Retinal pigment epithelial cell (primary cell): ENCODE results near the gene CELSR1.

ENCODE experiments used
- DNase-seq: peaks from one replicate; pipeline ENCODE4 v3.0.0-alpha.2; 2010; ENCODE audit warnings: low read depth
- H3K4me3 ChIP-seq: 2 replicates; pipeline ENCODE4 v1.5.1; 2011; ENCODE audit warnings: mild to moderate bottlenecking, low read length, control low read depth, moderate library complexity
- CTCF ChIP-seq: conservative IDR thresholded peaks from 2 replicates; pipeline ENCODE4 v1.5.1; 2011; ENCODE audit warnings: low read depth, low read length, control low read depth, inconsistent platforms

The CELSR1 gene

GRCh38 chr22:46537946-46538813, 760 bp upstream of the CELSR1 start:
- DNase-seq = no peak
- peak overlapping the region; percentile 53 for H3K4me3 ChIP-seq
- TF ChIP-seq CTCF = peak; percentile 25

GRCh38 chr22:46536537-46537224, 739 bp downstream of the CELSR1 start:
- no peak for DNase-seq
- no peak overlapping the region for H3K4me3 ChIP-seq
- TF ChIP-seq CTCF = no peak

GRCh38 chr22:46535876-46536536, 1.4 kb downstream of the CELSR1 start:
- no peak for DNase-seq
- no peak overlapping the region for H3K4me3 ChIP-seq

DNA sequence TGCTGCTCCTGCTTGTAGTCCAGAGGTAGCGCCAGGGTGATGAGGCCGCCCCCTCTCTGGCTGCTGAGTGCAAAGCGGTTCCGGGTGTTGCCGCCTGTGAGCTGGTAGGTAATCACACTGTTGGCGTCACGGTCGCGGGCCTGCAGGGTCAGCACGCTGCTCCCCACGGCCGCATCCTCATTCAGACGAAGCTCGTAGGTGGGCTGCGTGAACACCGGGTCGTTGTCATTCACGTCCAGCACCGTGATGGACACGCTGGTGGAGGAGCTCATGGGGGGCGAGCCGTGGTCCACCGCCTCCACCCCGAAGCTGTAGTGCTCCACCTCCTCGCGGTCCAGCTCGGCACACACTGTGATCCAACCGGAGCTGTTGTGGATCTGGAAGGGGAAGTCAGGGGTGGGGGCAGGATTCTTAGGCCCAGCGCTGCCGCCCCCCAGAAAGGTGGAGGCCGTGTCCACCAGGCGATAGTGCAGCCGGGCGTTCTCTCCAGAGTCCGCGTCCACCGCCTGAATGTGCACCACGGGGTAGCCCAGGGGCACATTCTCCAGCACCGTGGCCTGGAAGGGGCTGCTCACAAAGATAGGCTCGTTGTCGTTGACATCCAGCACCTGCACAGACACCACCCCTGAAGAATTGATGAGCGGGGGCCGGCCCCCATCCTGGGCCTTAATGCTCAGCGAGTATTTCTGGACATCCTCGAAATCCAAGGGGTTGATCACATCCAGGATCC, 2.4 kb downstream of the CELSR1 start:
- H3K4me3 ChIP-seq = no peak overlapping the region
- DNase-seq = no peak
- no peak for TF ChIP-seq CTCF

More at GRCh38 chr22:46535876-46536536, 1.4 kb downstream of the CELSR1 start:
- no peak for TF ChIP-seq CTCF

DNA sequence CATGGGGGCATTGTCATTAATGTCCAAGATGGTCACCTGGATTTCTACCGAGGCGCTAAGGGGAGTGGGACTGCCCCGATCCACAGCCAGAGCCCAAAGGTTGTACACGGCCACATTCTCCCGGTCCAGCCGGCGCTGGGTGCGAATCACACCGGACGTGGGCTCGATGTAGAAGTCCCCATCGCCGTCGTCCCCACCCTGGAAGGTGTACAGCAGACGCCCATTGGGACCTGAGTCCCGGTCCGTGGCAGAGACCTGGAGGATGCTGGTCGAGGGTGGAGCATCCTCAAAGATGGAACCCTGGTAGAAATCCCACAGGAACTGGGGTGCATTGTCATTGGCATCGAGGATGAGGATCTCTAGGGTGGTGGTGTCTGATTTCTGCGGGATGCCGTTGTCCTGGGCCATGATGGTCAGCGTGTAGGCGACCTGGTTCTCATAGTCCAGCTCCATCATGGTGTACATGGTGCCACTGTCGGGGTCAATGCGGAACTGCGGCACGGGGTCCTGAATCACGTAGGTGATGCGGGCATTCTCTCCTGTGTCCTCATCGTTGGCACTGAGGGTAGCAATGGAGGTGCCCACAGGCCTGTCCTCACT, 3.1 kb downstream of the CELSR1 start:
- no peak overlapping the region for H3K4me3 ChIP-seq
- no peak for TF ChIP-seq CTCF
- DNase-seq = no peak

GRCh38 chr22:46533070-46533833, 4.2 kb downstream of the CELSR1 start:
- no peak overlapping the region for H3K4me3 ChIP-seq
- no peak for DNase-seq
- TF ChIP-seq CTCF = no peak
